Kidney epithelial cell (primary cell): ENCODE measurements around the gene INMT. TPM values are rescaled to one million over a fixed set of nuclear protein-coding genes. Genes with fewer than 3 reads are reported as not detected.

Experiments used
- DNase-seq: peaks from one replicate; pipeline ENCODE4 v3.0.0-alpha.2; 2010; ENCODE audit warnings: low read depth
- H3K27me3 ChIP-seq: 2 replicates; pipeline ENCODE4 v1.6.0; 2011; ENCODE audit warnings: low read length; ENCODE audit not compliant: control insufficient read depth, insufficient read depth
- H3K36me3 ChIP-seq: 2 replicates; pipeline ENCODE4 v1.5.1; 2011; ENCODE audit warnings: low read length; ENCODE audit not compliant: control insufficient read depth, insufficient read depth
- H3K4me3 ChIP-seq: 2 replicates; pipeline ENCODE4 v1.5.1; 2011; ENCODE audit warnings: low read depth, mild to moderate bottlenecking, control low read depth, low read length
- total RNA-seq: library from RNA; depleted of rRNA; stranded (reverse); fragments of >200 nt; gene quantifications from 2 replicates; pipeline ENCODE4 v1.2.3, GENCODE V29; 2015
- TF ChIP-seq, protein P1 (sequence below): IDR thresholded peaks from 2 replicates; pipeline ENCODE4 v1.5.1; 2011; ENCODE audit warnings: mild to moderate bottlenecking, moderate library complexity, low read length, control low read depth, inconsistent platforms; ENCODE audit not compliant: insufficient read depth, poor library complexity, severe bottlenecking

INMT gene
- total RNA-seq, 1 donor from 2014 or later, result not detected

DNA sequence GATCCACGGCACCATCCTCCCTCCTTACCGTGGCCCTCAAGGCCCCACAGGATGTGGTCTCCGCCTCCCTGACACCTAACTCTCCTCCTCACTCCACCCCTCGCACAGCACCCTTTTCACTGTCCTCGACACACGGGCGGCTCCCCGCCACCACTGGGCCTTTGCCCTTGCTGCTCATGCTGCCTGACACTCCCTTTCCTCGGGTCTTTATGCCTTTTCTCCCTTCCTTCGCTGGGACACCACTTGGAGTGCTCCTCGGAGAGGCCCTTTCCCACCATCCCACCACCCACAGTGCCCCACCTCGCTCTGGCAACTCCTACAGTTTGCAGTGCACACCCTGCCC is 7.9 kb upstream of the INMT start:
- no peaks in the 10 kb centered on the region for H3K36me3 ChIP-seq
- TF ChIP-seq, protein P1, sequence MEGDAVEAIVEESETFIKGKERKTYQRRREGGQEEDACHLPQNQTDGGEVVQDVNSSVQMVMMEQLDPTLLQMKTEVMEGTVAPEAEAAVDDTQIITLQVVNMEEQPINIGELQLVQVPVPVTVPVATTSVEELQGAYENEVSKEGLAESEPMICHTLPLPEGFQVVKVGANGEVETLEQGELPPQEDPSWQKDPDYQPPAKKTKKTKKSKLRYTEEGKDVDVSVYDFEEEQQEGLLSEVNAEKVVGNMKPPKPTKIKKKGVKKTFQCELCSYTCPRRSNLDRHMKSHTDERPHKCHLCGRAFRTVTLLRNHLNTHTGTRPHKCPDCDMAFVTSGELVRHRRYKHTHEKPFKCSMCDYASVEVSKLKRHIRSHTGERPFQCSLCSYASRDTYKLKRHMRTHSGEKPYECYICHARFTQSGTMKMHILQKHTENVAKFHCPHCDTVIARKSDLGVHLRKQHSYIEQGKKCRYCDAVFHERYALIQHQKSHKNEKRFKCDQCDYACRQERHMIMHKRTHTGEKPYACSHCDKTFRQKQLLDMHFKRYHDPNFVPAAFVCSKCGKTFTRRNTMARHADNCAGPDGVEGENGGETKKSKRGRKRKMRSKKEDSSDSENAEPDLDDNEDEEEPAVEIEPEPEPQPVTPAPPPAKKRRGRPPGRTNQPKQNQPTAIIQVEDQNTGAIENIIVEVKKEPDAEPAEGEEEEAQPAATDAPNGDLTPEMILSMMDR, result no peak
- H3K4me3 ChIP-seq, result no peak overlapping the region

DNA sequence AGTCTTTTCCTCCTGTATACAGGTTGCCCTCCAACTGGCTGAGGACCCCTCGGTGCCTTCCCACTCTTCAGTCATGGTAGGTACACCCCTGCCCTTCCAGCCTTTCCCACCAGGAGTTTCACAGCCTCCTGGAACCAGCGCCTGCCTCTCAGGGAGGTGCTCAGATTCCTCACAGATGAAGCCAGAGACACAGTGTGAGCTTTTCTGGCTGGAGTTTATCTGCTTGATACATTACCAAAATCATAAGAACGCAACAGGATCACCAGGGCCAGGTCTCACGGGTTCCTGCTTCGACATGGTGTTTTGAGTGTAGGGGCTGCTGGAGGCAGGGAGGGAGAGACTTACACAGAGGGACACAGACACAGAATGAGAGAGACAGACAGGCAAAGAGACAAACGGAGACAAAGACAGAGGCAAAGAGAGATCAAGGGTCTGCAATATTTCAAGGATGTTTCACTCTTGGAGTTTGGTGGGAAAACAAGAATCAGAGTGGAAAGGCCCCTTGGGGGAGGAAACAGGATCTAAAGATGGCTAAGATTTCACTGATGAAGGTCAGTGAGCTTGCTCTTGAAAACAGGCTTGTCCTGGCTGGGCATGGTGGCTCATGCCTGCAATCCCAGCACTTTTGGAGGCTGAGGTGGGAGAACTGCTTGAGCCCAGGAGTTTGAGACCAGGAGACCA is 6.5 kb upstream of the INMT start:
- TF ChIP-seq, protein P1, result no peak
- Histone ChIP-seq H3K4me3 (no peak overlapping the region), H3K27me3 (peaks cover 5% of the 10 kb centered on the region), H3K36me3 (no peaks in the 10 kb centered on the region)
- DNase-seq, result no peak

More for the DNA sequence above, 7.9 kb upstream of the INMT start:
- peaks cover 6% of the 10 kb centered on the region for H3K27me3 ChIP-seq
- DNase-seq, result no peak

DNA sequence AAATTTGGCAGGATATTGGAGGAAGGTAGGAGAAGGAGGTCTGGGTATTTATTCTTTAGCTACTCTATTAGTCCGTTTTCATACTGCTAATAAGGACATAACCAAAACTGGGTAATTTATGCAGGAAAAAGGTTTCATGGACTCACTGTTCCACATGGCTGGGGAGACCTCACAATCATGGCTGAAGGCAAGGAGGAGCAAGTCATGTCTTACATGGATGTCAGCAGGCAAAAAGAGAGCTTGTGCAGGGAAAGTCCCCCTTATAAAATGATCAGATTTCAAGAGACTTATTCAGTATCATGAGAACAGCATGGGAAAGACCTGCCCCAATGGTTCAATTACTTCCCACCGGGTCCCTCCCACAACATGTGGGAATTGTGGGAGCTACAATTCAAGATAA is 1.9 kb upstream of the INMT start:
- H3K4me3 ChIP-seq, result no peak overlapping the region
- DNase-seq, result no peak
- no peaks in the 10 kb centered on the region for H3K36me3 ChIP-seq
- H3K27me3 ChIP-seq, result no peaks in the 10 kb centered on the region
- TF ChIP-seq, protein P1, result no peak

DNA sequence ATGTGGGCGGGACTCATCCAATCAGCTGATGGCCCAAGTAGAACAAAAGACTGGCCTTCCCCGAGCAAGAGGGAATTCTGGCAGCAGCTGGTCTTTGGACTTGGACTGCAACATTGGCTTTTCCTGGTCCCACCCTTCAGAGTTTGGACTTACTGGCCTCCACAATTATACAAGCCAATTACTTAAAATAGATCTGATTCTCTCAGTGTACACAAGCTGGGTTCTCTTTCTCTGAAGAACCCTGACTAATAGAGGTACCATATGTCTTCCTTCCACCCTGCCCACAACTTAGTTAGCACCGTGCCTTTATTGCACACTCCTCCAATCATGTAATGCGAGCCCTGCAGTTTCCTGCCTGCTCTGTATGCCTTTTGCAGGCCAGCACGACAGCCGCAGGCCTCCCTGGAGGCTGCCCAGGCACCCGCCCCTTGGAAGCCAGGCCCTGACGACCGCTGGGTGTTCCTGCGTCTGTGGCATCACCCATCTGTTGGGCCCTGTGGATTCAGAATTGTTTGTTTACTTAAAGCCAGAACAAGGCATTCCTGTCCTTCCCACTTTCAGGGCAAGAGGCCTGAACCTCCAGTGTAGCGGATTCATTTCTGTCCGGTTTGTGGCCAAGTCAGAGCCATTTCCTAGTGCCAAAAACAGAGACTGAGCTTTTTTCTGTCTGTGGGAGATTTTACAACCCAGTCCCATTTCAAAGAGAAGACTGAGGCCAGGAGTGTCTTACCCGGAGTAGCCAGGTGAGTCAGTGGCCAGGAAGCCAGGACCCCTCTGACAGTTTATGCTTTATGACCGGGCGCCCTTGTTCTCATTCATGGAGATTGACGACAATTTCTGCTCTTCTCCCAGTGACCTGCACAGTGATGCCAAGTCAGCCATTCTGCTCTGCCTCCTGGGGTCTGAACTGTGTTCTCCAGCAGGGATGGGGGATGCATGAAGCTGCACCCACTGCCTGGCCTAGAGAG is 968 bp upstream of the INMT start:
- no peak for DNase-seq
- H3K27me3 ChIP-seq, result peaks cover 3% of the 10 kb centered on the region
- TF ChIP-seq, protein P1, result no peak
- no peak overlapping the region for H3K4me3 ChIP-seq
- H3K36me3 ChIP-seq, result no peaks in the 10 kb centered on the region

DNA sequence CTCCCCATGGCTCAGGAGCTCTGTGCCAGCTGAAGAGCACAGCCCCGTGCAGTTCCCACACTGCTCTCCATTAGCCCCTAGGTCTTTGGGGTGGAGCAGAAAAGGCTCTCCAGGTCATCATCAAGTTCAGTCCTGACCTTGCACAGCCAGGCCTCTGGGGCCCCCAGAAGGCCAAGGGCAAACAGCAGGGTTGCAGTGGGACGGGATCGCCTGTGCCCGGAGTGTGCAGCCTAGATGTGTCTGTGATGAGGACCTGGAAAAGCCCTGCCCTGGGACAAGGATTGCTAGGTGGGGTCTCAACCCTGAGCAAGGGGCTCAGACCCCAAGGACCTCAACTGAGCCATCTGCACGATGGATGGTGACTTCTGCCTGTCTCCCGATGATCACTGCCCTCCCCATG is 549 bp downstream of the INMT start:
- no peaks in the 10 kb centered on the region for H3K36me3 ChIP-seq
- no peak overlapping the region for H3K4me3 ChIP-seq
- DNase-seq, result no peak
- TF ChIP-seq, protein P1, result no peak
- peaks cover 7% of the 10 kb centered on the region for H3K27me3 ChIP-seq
